ENCODE results near the gene LGALS9.

DNA sequence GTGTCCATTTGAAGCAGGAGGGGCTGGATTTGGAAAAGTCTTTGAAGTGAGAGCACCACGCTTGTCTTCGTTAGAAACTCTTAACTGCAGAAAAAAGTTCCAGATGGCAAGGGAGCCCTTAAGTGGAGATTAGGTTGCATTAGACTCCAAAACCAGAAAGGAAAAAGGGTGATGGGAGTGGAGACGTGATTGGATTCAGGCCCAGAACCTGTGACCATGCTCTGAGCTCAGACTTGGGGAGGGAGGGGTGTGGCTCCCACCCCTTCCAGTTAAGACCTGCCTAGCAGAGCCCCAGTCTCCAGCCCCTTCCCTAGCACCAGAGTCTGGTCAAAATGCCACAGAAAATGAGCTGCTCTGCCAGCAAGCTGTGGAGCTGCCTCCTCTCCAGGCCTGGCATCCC lies 6.4 kb upstream of the LGALS9 start:
- no peak for TF ChIP-seq EZH2 (IDR thresholded peaks at IDR 0.05; ENCODE audit: insufficient read depth, poor library complexity, severe bottlenecking)
- TF ChIP-seq EZH2phosphoT487 (IDR thresholded peaks at IDR 0.05; ENCODE audit: insufficient read depth, low read depth) = no peak
